MM.1S (cell line): ENCODE results near the gene DNAJB8.

Experiments used
- DNase-seq: peaks from one replicate; pipeline ENCODE4 v3.0.0-alpha.2; 2015
- H2AFZ ChIP-seq: fragments of 300-600 bp; sonication (generic); 2 replicates; pipeline ENCODE4 v1.6.0; 2016; ENCODE audit warnings: antibody characterized with exemption, low read length
- H3F3A ChIP-seq: fragments of 300-600 bp; sonication (generic); 2 replicates; pipeline ENCODE4 v1.6.1; 2016; ENCODE audit warnings: mild to moderate bottlenecking, antibody characterized with exemption, low read length, moderate library complexity, mixed read lengths; ENCODE audit not compliant: insufficient read depth
- H3K27ac ChIP-seq: fragments of 300-600 bp; sonication (generic); 2 replicates; pipeline ENCODE4 v1.5.1; 2016; ENCODE audit warnings: mild to moderate bottlenecking, low read length
- H3K27me3 ChIP-seq: fragments of 300-600 bp; sonication (generic); replicated peaks from 2 replicates; pipeline ENCODE4 v1.6.0; 2016; ENCODE audit warnings: low read length; ENCODE audit not compliant: insufficient read depth
- H3K36me3 ChIP-seq: fragments of 300-600 bp; sonication (generic); replicated peaks from 2 replicates; pipeline ENCODE4 v1.6.1; 2016; ENCODE audit warnings: mild to moderate bottlenecking, low read length, mixed read lengths; ENCODE audit not compliant: insufficient read depth
- H3K4me1 ChIP-seq: fragments of 300-600 bp; sonication (generic); 2 replicates; pipeline ENCODE4 v1.6.1; 2016; ENCODE audit warnings: low read length, mixed read lengths
- H3K4me2 ChIP-seq: fragments of 300-600 bp; sonication (generic); 2 replicates; pipeline ENCODE4 v1.6.0; 2016; ENCODE audit warnings: low read depth, low read length
- H3K4me3 ChIP-seq: fragments of 300-600 bp; sonication (generic); 2 replicates; pipeline ENCODE4 v1.5.1; 2016; ENCODE audit warnings: low read length, mixed read lengths
- H3K79me2 ChIP-seq: fragments of 300-600 bp; sonication (generic); 2 replicates; pipeline ENCODE4 v1.6.1; 2016; ENCODE audit warnings: mixed run types, low read length, mixed read lengths
- H3K9ac ChIP-seq: fragments of 300-600 bp; sonication (generic); 2 replicates; pipeline ENCODE4 v1.6.1; 2016; ENCODE audit warnings: low read length, mixed read lengths
- H3K9me2 ChIP-seq: fragments of 300-600 bp; sonication (generic); replicated peaks from 2 replicates; pipeline ENCODE4 v1.6.1; 2016; ENCODE audit warnings: mild to moderate bottlenecking, low read length, mixed read lengths; ENCODE audit not compliant: insufficient read depth
- H3K9me3 ChIP-seq: fragments of 300-600 bp; sonication (generic); replicated peaks from 2 replicates; pipeline ENCODE4 v1.6.1; 2016; ENCODE audit warnings: mild to moderate bottlenecking, low read length, mixed read lengths; ENCODE audit not compliant: insufficient read depth
- H4K20me1 ChIP-seq: fragments of 300-600 bp; sonication (generic); 2 replicates; pipeline ENCODE4 v1.6.1; 2016; ENCODE audit warnings: mild to moderate bottlenecking, low read length, moderate library complexity, mixed read lengths; ENCODE audit not compliant: insufficient read depth
- EZH2 ChIP-seq: fragments of 300-600 bp; sonication (generic); optimal IDR thresholded peaks from 2 replicates; pipeline ENCODE3; 2017; ENCODE audit warnings: low read depth, mild to moderate bottlenecking, antibody characterized with exemption, low read length, mixed read lengths
- EZH2phosphoT487 ChIP-seq: fragments of 300-600 bp; sonication (generic); IDR thresholded peaks from 2 replicates; pipeline ENCODE4 v1.6.1; 2018; ENCODE audit warnings: antibody characterized with exemption, low read length
- TF ChIP-seq, protein P1 (sequence below): fragments of 300-600 bp; sonication (generic); IDR thresholded peaks from 2 replicates; pipeline ENCODE4 v1.5.1; 2016; ENCODE audit warnings: antibody characterized with exemption, low read length, mixed read lengths

DNAJB8 gene

GRCh38 chr3:128459461-128459820, 7.2 kb downstream of the DNAJB8 start:
- H3K36me3 ChIP-seq = no peaks in the 10 kb centered on the region
- TF ChIP-seq, protein P1, sequence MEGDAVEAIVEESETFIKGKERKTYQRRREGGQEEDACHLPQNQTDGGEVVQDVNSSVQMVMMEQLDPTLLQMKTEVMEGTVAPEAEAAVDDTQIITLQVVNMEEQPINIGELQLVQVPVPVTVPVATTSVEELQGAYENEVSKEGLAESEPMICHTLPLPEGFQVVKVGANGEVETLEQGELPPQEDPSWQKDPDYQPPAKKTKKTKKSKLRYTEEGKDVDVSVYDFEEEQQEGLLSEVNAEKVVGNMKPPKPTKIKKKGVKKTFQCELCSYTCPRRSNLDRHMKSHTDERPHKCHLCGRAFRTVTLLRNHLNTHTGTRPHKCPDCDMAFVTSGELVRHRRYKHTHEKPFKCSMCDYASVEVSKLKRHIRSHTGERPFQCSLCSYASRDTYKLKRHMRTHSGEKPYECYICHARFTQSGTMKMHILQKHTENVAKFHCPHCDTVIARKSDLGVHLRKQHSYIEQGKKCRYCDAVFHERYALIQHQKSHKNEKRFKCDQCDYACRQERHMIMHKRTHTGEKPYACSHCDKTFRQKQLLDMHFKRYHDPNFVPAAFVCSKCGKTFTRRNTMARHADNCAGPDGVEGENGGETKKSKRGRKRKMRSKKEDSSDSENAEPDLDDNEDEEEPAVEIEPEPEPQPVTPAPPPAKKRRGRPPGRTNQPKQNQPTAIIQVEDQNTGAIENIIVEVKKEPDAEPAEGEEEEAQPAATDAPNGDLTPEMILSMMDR = no peak
- TF ChIP-seq EZH2phosphoT487 = no peak
- TF ChIP-seq EZH2 = no peak
- H3K9ac ChIP-seq = no peak overlapping the region
- H3K9me3 ChIP-seq = no peaks in the 10 kb centered on the region
- H3K9me2 ChIP-seq = no peaks in the 10 kb centered on the region
- H3F3A ChIP-seq = no peaks in the 10 kb centered on the region
- no peak overlapping the region for H3K4me3 ChIP-seq
- DNase-seq = no peak
- H3K27ac ChIP-seq = no peak overlapping the region
- H3K4me1 ChIP-seq = no peaks in the 10 kb centered on the region
- no peak overlapping the region for H3K4me2 ChIP-seq
- no peaks in the 10 kb centered on the region for H4K20me1 ChIP-seq
- H3K27me3 ChIP-seq = peaks cover 95% of the 10 kb centered on the region
- no peak overlapping the region for H2AFZ ChIP-seq
- no peaks in the 10 kb centered on the region for H3K79me2 ChIP-seq

DNA sequence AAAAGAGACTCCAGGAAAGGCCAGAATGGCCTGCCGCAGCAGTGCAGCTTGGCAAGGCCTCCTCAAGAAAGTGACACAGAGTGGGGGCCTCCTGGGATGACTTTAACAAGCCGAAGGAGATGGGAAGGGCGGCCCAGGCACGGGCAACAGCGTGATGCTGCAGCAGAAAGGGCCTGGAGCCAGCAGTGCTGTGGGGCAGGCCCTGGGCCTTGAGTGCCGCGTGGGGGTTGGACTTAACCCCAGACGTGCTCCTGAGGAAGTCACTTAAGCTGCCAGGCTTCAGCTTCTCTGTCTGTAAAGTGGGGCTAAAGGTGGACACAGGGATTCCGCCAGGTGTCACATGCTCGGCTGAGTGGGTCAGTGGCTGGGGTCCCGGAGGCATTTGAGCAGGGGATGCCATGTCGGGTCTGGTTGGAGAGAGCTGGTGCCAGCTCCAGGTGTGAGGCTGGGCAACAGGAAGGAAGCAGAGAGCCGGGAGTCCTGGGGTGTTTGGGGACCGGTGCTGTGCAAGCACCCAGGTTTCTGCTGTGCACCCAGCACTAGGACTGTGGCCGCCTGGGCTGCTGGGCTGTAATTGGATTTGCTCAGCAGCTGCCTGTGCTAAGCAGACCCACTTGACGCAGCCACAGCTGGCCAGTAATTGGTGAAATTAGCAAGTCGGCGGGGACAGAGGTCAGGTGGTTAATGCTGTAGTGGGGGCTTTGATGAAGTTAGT, 7.8 kb downstream of the DNAJB8 start:
- no peak overlapping the region for H2AFZ ChIP-seq
- no peaks in the 10 kb centered on the region for H3K9me2 ChIP-seq
- H3K9ac ChIP-seq = no peak overlapping the region
- H3K79me2 ChIP-seq = no peaks in the 10 kb centered on the region
- no peaks in the 10 kb centered on the region for H3K36me3 ChIP-seq
- H3K27me3 ChIP-seq = peaks cover 95% of the 10 kb centered on the region
- no peaks in the 10 kb centered on the region for H3K9me3 ChIP-seq
- H3K4me1 ChIP-seq = no peaks in the 10 kb centered on the region
- TF ChIP-seq, protein P1 = no peak
- TF ChIP-seq EZH2 = no peak
- TF ChIP-seq EZH2phosphoT487 = no peak
- no peak overlapping the region for H3K27ac ChIP-seq
- no peak for DNase-seq
- H4K20me1 ChIP-seq = no peaks in the 10 kb centered on the region
- no peak overlapping the region for H3K4me2 ChIP-seq
- H3F3A ChIP-seq = no peaks in the 10 kb centered on the region
- no peak overlapping the region for H3K4me3 ChIP-seq

DNA sequence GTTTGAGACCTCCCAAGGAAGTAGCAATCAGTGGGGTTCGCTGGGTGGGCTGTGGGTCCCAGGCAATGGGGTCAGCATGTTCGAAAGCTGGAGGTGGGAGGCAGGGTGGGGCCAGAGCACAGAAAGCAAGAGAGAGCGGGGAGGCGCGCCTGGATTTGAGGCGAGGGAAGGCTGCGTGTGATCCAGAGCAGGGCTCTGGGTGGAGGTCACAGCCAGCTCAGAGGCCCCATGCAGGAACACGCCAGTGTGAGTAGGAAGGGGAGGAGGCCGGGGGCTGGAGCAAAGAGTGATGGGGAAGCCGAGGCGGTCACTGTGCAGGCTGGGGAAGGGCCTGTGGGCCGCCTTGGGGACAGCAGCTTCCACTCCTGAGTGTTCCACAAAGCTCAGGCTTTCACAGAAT, 8.8 kb downstream of the DNAJB8 start:
- H3K9me3 ChIP-seq = no peaks in the 10 kb centered on the region

More for the DNA sequence above, 8.8 kb downstream of the DNAJB8 start:
- DNase-seq = no peak
- Histone ChIP-seq H3K27me3 (peaks cover 95% of the 10 kb centered on the region), H3K4me1 (no peaks in the 10 kb centered on the region), H3F3A (no peaks in the 10 kb centered on the region), H3K79me2 (no peaks in the 10 kb centered on the region), H3K9me2 (no peaks in the 10 kb centered on the region), H3K27ac (no peak overlapping the region), H3K4me3 (no peak overlapping the region), H2AFZ (no peak overlapping the region), H3K4me2 (no peak overlapping the region), H4K20me1 (no peaks in the 10 kb centered on the region), H3K36me3 (no peaks in the 10 kb centered on the region), H3K9ac (no peak overlapping the region)
- TF ChIP-seq EZH2 (no peak), EZH2phosphoT487 (no peak)
- TF ChIP-seq, protein P1 = no peak
